HG02870 (cell line): Measurements from ENCODE around the gene KRT6C.
"Not testable (repeated sequence)": the region's sequence is repeated elsewhere in the genome, so short reads cannot be mapped to it uniquely, and the experiment has no call there.

Source experiments
- ATAC-seq: cut with Tn5 transposase; IDR thresholded peaks from one replicate; pipeline ENCODE4 v1.9.1; 2021; ENCODE audit warnings: mild to moderate bottlenecking, moderate library complexity; ENCODE audit not compliant: unreplicated experiment

The KRT6C gene

GRCh38 chr12:52461693-52462092 lies 11.9 kb downstream of the KRT6C start:
- no peak for ATAC-seq

GRCh38 chr12:52458861-52459260 lies 14.7 kb downstream of the KRT6C start:
- ATAC-seq: no peak

GRCh38 chr12:52455821-52456220 lies 17.8 kb downstream of the KRT6C start:
- ATAC-seq: no peak

- no peak for ATAC-seq
Observed at GRCh38 chr12:52454411-52455201, 19.0 kb downstream of the KRT6C start.

- no peak for ATAC-seq
Observed at GRCh38 chr12:52452101-52452500, 21.5 kb downstream of the KRT6C start, which contains the start of gene KRT6B. Gene KRT6B, minus strand, starts transcription at chr12:52452146. Its CDS starts 68 bp downstream, at chr12:52452078.

- ATAC-seq: no peak
Observed at GRCh38 chr12:52448228-52448627, 25.4 kb downstream of the KRT6C start.

- not testable (repeated sequence) for ATAC-seq
Observed at GRCh38 chr12:52447196-52447595, 26.4 kb downstream of the KRT6C start.

- no peak for ATAC-seq
Observed at GRCh38 chr12:52446367-52447045, 27.1 kb downstream of the KRT6C start.

GRCh38 chr12:52445876-52446275 lies 27.7 kb downstream of the KRT6C start:
- no peak for ATAC-seq

GRCh38 chr12:52444647-52445595 lies 28.7 kb downstream of the KRT6C start:
- ATAC-seq: no peak

- ATAC-seq: no peak
Observed at GRCh38 chr12:52443966-52444365, 29.6 kb downstream of the KRT6C start.

GRCh38 chr12:52442600-52443061 lies 31.0 kb downstream of the KRT6C start:
- ATAC-seq: no peak

GRCh38 chr12:52441320-52441911 lies 32.2 kb downstream of the KRT6C start:
- no peak for ATAC-seq

- no peak for ATAC-seq
Observed at GRCh38 chr12:52440821-52441319, 32.7 kb downstream of the KRT6C start.

GRCh38 chr12:52439845-52440244 lies 33.8 kb downstream of the KRT6C start:
- no peak for ATAC-seq

GRCh38 chr12:52439420-52439819 lies 34.2 kb downstream of the KRT6C start:
- no peak for ATAC-seq

- no peak for ATAC-seq
Observed at GRCh38 chr12:52438305-52439301, 35.0 kb downstream of the KRT6C start.

GRCh38 chr12:52437508-52437907 lies 36.1 kb downstream of the KRT6C start:
- ATAC-seq: no peak

GRCh38 chr12:52436828-52437474 lies 36.7 kb downstream of the KRT6C start:
- ATAC-seq: no peak
